Naive B cell (primary cell): ENCODE measurements around the gene DLGAP5. TPM values are rescaled to one million over a fixed set of nuclear protein-coding genes. Genes with fewer than 3 reads are reported as not detected.
A peak's percentile ranks its signal among the peaks of the same experiment; 100 is the strongest.

Experiments
- ATAC-seq, 2 donors: fragments of 150-1000 bp; cut with Tn5 transposase; 2 replicates each; pipeline ENCODE4 v1.10.0; 2021; ENCODE audit warnings: low read depth in 2 of 2, mild to moderate bottlenecking in 2 of 2, moderate library complexity in 2 of 2
- DNase-seq: peaks from one replicate; pipeline ENCODE4 v3.0.0; 2022
- H3K27ac Mint-ChIP-seq, 6 donors: one replicate each; pipeline ENCODE4 v1.8.0; 2020 to 2022; ENCODE audit warnings: mild to moderate bottlenecking in 6 of 6, mixed read lengths in 6 of 6, moderate library complexity in 5 of 6, inconsistent platforms in 2 of 6
- H3K27me3 Mint-ChIP-seq, 3 donors: one replicate each; pipeline ENCODE4 v1.8.0; 2021 to 2022; ENCODE audit warnings: mixed read lengths in 3 of 3, mild to moderate bottlenecking in 1 of 3
- H3K36me3 Mint-ChIP-seq, 2 donors: one replicate each; pipeline ENCODE4 v1.8.0; 2020 to 2022; ENCODE audit warnings: mixed read lengths in 2 of 2, inconsistent platforms in 1 of 2, mild to moderate bottlenecking in 1 of 2
- H3K4me1 Mint-ChIP-seq, 3 donors: one replicate each; pipeline ENCODE4 v1.8.0; 2020 to 2022; ENCODE audit warnings: mixed read lengths in 3 of 3, inconsistent platforms in 1 of 3, mild to moderate bottlenecking in 1 of 3, moderate library complexity in 1 of 3
- H3K4me3 Mint-ChIP-seq, 8 donors: one replicate each; pipeline ENCODE4 v1.8.0; 2020 to 2022; ENCODE audit warnings: mild to moderate bottlenecking in 8 of 8, mixed read lengths in 8 of 8, moderate library complexity in 8 of 8, inconsistent platforms in 2 of 8
- H3K9me3 Mint-ChIP-seq, 7 donors: one replicate each; pipeline ENCODE4 v1.8.0; 2020 to 2022; ENCODE audit warnings: mixed read lengths in 7 of 7, mild to moderate bottlenecking in 5 of 7, inconsistent platforms in 2 of 7, moderate library complexity in 1 of 7
- polyA plus RNA-seq, 6 donors: library from polyadenylated mRNA; unstranded; fragments of 300-500 nt; fragmentation: Illumina TruSeq; gene quantifications; one replicate each; pipeline ENCODE4 v1.2.3, GENCODE V29; 2021; ENCODE audit warnings: low read depth in 6 of 6

DLGAP5 gene
- polyA plus RNA-seq, 6 donors from 2014 or later, result 0.13 TPM; not detected in 5

DNA sequence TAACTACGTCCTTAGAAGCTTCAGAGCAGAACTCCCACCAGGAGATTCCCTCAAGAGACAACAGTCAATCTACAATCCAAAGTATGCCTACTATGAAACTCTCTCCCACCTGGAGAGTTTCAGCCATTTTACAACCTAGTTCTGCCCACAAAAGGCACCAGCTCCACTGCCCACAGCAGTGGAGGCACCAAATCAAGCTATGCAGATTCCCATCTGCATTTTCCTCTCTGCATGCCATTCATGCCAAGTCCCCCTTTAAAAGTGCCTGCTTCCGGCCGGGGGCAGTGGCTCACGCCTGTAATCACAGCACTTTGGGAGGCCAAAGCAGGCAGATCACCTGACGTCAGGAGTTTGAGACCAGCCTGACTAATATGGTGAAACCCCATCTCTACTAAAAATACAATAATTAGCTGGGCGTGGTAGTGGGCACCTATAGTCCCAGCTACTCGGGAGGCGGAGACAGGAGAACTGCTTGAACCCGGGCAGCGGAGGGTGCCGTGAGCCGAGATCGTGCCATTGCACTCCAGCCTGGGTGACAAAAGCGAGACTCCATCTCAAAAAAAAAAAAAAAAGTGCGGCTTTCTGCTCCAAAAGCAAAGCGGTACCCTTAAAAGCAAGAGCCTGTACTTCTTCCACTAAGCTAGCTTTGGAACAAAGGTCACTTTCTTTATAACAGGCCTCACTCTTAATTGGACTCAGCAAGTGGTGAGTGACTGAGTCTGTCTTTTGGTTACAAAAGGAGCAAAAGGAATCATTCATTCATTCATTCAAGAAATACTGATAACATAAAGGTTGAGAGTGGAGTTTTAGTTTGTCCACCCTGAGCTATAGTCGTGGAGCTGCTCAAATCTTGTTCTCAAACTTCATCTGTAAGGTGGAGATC is 10.1 kb upstream of the DLGAP5 start:
- Mint-ChIP-seq H3K27ac (peak overlapping the region in 1 of 6 donors; percentile 22), H3K9me3 (no peaks in the 10 kb centered on the region), H3K4me3 (no peak overlapping the region), H3K36me3 (no peaks in the 10 kb centered on the region), H3K4me1 (no peaks in the 10 kb centered on the region), H3K27me3 (no peaks in the 10 kb centered on the region)
- DNase-seq, result no peak
- ATAC-seq, result no peak

DNA sequence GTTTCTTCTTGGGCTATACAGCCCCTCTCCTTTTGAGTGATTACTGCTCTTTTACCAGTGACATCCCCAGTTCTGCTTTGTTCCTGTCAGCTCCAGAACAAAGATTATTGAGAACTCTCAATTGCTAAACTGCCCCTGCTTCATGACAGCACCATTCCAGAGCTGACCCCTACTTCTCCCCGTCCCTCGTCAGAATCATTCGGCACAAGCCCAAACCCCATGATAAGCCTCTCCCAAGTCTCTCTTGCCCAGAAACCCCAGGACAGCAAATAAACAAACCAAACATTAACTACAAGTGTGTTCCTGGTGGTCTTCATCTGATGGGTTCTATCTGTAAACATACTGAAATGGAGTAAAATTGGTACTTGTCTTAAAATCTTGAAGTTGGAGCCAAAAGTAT is 9.3 kb upstream of the DLGAP5 start:
- no peaks in the 10 kb centered on the region for H3K27me3 Mint-ChIP-seq
- no peak overlapping the region for H3K27ac Mint-ChIP-seq
- no peaks in the 10 kb centered on the region for H3K36me3 Mint-ChIP-seq
- no peaks in the 10 kb centered on the region for H3K4me1 Mint-ChIP-seq
- H3K4me3 Mint-ChIP-seq, result peak overlapping the region in 1 of 8 donors; percentile 61
- H3K9me3 Mint-ChIP-seq, result no peaks in the 10 kb centered on the region
- DNase-seq (no peak), ATAC-seq (no peak)

DNA sequence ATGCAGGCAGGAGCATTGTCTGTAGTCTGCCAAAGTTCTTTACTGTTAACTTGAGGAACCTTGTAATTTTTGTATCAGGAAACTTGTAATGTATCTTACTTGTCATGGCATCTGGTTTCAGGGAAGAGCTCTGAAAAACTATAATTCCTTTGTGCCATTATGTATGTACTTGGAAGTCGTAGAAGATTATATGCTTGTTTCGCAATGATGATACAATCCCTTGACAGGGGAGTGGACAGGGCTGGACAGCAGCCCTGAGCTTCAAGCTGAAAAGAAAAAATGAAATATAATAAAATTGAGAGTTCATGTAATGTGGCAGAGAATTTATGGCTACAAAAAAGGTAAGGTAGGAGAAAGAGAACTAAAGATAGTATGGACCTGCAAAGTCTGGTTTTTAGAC is 7.4 kb upstream of the DLGAP5 start:
- Mint-ChIP-seq H3K4me1 (no peaks in the 10 kb centered on the region), H3K4me3 (no peak overlapping the region), H3K36me3 (no peaks in the 10 kb centered on the region), H3K27me3 (no peaks in the 10 kb centered on the region), H3K9me3 (no peaks in the 10 kb centered on the region), H3K27ac (peak overlapping the region in 2 of 6 donors; percentile 10 to 70)
- ATAC-seq (no peak), DNase-seq (no peak)

DNA sequence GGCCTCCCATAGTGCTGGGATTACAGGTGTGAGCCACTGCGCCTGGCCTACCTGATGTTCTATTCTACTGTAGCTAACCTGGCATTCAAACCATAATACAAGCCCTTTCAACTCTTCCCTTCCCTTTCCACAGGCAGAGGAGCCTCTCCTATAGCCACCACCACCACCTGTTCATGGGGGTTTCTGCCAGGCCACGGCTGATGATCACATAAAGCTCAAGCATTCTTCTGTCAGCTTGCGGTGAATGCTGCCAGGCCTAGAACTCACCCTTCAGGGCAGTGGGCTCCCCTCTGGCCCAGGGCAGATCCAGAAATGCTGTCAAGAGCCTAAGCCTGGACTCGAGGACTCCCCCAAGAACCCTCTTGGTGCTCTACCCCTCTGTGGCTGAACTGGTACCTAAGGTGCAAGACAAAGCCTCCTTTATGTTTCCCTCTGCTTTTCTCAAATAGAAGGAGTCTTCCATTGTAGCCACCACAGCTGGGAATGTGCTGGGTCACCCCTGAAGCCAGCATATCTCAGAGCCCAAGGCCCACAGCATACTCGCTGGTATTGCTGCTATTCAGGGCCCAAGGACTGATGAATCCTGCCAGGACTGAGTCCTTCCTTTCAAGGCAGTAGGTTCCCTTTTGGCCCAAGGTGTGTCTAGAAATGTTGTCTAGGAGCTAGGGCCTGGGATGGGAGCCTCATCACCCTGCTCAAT is 3.4 kb upstream of the DLGAP5 start:
- H3K27me3 Mint-ChIP-seq, result no peaks in the 10 kb centered on the region
- peak overlapping the region in 1 of 8 donors; percentile 15 for H3K4me3 Mint-ChIP-seq
- peak overlapping the region in 1 of 6 donors; percentile 47 for H3K27ac Mint-ChIP-seq
- no peaks in the 10 kb centered on the region for H3K9me3 Mint-ChIP-seq
- H3K36me3 Mint-ChIP-seq, result no peaks in the 10 kb centered on the region
- ATAC-seq (no peak), DNase-seq (no peak)
- peaks cover 9 to 17% (median 14%) of the 10 kb centered on the region in 3 donors for H3K4me1 Mint-ChIP-seq

DNA sequence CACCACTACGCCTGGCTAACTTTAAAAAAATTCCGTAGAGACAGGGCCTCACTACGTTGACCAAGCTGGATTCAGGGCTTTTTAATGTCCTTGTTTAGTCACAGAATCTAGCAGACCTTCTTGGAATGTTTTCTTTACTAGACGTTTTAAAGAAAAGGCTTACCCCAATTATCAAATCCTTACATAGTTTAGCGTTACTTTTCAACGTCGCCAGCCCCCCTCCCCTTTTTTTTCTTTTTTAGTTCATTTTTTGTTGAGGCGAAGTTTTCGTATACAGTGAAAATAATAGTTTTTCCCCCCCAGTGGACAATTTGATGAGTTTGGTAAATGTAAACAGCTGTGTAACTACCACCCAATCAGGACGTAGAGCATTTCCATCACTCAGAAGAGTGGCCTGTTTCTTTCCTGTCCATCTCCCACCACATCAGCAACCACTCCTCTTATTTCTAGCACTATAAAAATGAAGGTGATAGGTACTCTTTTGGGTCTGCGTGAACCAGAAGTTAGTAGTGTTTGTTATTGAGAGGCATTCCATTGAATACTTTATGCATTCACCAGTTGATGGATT is 753 bp upstream of the DLGAP5 start:
- no peak for DNase-seq
- Mint-ChIP-seq H3K9me3 (no peaks in the 10 kb centered on the region), H3K4me1 (peaks cover 9 to 17% (median 14%) of the 10 kb centered on the region in 3 donors), H3K27ac (peak overlapping the region in 4 of 6 donors; percentile 0 to 88 (median 69)), H3K27me3 (no peaks in the 10 kb centered on the region), H3K36me3 (no peaks in the 10 kb centered on the region), H3K4me3 (peak overlapping the region; percentile 80 to 97 (median 90))
- ATAC-seq, result no peak

DNA sequence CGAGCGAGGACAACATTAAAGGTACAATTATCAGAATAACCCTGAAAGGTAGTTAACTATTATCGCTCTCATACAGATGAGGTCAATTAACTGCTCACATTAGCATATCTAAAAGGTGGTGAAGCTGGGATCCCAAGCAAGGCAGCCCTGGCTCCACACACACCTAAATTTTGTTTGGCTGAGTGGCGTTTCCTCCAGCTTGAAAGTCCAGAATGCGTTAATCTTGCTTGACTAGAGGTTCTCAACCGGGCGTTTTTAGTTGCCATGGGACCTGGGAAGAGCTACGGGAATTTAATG is 531 bp downstream of the DLGAP5 start:
- ATAC-seq (no peak), DNase-seq (no peak)
- H3K4me3 Mint-ChIP-seq, result peak overlapping the region; percentile 80 to 97 (median 90)
- H3K9me3 Mint-ChIP-seq, result no peaks in the 10 kb centered on the region
- peak overlapping the region in 1 of 6 donors; percentile 26 for H3K27ac Mint-ChIP-seq
- no peaks in the 10 kb centered on the region for H3K27me3 Mint-ChIP-seq
- H3K4me1 Mint-ChIP-seq, result peaks cover 9 to 17% (median 14%) of the 10 kb centered on the region in 3 donors
- no peaks in the 10 kb centered on the region for H3K36me3 Mint-ChIP-seq

DNA sequence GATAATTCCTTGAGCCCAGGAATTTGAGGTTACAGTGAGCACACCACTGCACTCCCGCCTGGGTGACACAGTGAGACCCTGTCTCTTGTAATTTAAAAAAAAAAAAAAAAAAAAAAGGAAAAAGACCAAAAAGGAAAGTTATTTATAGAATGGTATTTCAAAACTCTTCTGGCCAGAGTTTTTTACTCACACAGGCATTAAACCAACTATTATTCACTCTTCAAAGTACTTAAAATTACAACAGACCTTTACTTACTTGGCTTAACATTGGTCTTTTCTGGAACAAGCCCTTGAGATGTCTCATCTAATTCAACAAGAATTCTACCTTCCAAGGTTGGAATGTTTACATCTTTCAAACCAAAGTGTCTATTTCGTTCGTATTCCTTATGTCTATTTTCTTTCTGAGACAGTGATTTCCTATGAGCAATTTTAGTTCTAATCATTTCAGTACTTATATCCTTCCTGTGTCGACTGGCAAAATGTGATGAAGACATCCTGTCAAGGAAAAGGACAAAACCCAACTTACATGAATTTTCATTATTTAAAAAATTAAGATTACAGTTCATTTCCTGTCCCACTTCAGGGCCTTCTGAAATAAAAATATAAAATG is 2.6 kb downstream of the DLGAP5 start:
- ATAC-seq (no peak), DNase-seq (no peak)
- H3K9me3 Mint-ChIP-seq, result no peaks in the 10 kb centered on the region
- no peak overlapping the region for H3K27ac Mint-ChIP-seq
- H3K4me3 Mint-ChIP-seq, result no peak overlapping the region
- peaks cover 9 to 17% (median 14%) of the 10 kb centered on the region in 3 donors for H3K4me1 Mint-ChIP-seq
- H3K36me3 Mint-ChIP-seq, result no peaks in the 10 kb centered on the region
- H3K27me3 Mint-ChIP-seq, result no peaks in the 10 kb centered on the region

DNA sequence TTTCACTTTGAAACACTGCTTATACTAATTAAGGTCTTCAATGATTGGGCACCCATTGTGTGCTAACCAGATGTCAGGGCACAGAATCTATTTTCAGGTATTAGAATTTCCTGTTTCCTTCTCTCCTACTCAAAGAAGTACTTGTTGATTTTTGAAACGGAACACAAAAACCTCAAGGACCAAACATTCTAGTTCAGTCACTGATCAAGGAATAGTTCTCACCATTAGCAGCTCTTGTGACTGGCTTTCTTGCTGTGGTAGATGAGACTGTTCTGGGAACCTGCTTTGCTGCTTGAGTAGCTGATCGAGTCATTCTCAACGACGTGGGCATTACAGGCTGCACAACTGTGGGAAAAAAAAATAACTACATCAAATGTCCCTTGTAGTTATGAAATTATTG is 11.0 kb downstream of the DLGAP5 start:
- ATAC-seq, result no peak
- Mint-ChIP-seq H3K36me3 (no peaks in the 10 kb centered on the region), H3K27me3 (no peaks in the 10 kb centered on the region), H3K27ac (peak overlapping the region in 1 of 6 donors; percentile 34), H3K4me1 (peaks cover 5 to 10% (median 7%) of the 10 kb centered on the region in 3 donors), H3K4me3 (peak overlapping the region in 3 of 8 donors; percentile 5 to 30 (median 25)), H3K9me3 (no peaks in the 10 kb centered on the region)
- no peak for DNase-seq

DNA sequence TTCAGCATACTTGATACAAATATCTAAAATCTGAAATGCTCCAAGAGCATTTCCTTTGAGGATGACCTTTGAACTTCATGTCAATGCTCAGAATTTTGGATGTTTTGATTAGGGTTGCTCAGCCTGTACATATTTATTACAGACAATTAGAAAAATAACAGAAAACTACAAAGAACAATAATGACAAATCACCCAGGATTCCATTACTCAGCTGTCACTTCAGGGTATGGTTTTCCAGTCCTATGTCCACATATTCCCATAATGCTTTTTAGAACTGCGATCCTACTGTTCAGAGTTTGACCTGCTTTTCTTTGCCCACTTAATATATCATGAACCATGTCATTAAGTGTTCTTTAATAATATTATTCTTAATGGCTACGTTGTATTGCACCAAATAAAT is 11.4 kb downstream of the DLGAP5 start:
- no peaks in the 10 kb centered on the region for H3K36me3 Mint-ChIP-seq
- no peak for ATAC-seq
- no peak overlapping the region for H3K27ac Mint-ChIP-seq
- H3K4me1 Mint-ChIP-seq, result peaks cover 5 to 10% (median 7%) of the 10 kb centered on the region in 3 donors
- no peak for DNase-seq
- peak overlapping the region in 1 of 8 donors; percentile 5 for H3K4me3 Mint-ChIP-seq
- no peaks in the 10 kb centered on the region for H3K9me3 Mint-ChIP-seq
- H3K27me3 Mint-ChIP-seq, result no peaks in the 10 kb centered on the region

DNA sequence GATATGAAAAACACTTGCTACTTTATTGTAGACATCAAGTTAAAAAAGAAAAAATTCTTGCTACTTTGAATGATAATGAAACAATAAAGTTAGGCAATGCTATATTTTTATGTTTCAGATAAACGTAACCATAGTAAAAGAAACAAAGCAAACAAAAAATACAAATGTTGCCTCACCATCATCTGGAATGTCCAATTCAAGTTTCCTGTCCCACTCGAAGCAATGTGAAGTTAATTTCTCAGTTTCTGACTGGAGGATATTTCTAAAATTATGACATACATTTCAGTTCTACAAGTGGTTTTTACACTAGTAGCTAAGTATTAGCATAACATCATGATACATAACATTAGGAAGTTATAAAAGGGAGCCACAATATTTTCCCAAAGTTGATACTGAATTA is 20.9 kb downstream of the DLGAP5 start:
- H3K36me3 Mint-ChIP-seq, result no peaks in the 10 kb centered on the region
- H3K27ac Mint-ChIP-seq, result no peak overlapping the region
- H3K4me1 Mint-ChIP-seq, result no peaks in the 10 kb centered on the region
- H3K4me3 Mint-ChIP-seq, result no peak overlapping the region
- no peaks in the 10 kb centered on the region for H3K27me3 Mint-ChIP-seq
- H3K9me3 Mint-ChIP-seq, result no peaks in the 10 kb centered on the region
- ATAC-seq, result no peak
- no peak for DNase-seq

DNA sequence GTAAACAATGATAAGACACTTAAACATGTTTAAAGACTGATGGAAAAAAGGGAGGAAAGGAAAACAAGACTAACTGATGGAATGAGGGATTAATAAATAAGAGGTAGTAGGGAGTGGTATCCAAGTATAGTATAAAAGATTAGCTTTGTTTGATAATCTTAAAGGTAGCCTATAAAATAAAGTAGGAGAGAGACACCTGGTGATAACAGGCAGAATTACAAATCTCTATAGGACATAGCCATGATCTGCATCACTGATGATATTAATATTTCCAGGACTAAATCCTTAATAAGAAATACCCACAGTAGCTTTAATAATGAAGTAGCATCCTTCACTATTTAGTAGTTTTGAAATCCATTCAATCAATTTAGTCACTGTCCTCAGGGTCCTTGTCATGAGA is 30.4 kb downstream of the DLGAP5 start:
- Mint-ChIP-seq H3K36me3 (no peaks in the 10 kb centered on the region), H3K9me3 (no peaks in the 10 kb centered on the region), H3K27ac (peak overlapping the region in 1 of 6 donors; percentile 40), H3K4me3 (no peak overlapping the region), H3K27me3 (no peaks in the 10 kb centered on the region), H3K4me1 (no peaks in the 10 kb centered on the region)
- peak; percentile 25 for DNase-seq
- peak in 1 of 2 donors; percentile 63 for ATAC-seq

DNA sequence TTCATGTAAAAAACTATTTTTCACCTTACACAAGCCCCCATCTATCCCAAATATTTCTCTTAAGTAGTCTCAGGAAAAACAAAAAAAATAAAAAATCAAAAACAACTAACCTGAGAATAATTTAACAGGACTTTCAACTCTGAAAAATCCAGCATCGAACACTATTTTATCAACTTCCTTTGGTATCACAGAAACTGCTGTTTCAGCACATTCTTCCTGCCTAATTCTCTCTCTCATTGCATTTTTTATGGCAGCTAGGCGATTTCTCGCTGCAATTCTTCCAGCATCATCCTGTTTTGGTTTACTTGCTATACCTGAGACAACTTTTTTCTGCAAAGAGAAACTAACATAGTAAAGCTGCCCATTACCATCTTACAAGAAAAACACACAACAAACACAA is 33.0 kb downstream of the DLGAP5 start:
- ATAC-seq, result no peak
- Mint-ChIP-seq H3K4me1 (no peaks in the 10 kb centered on the region), H3K27ac (peak overlapping the region in 1 of 6 donors; percentile 49), H3K27me3 (no peaks in the 10 kb centered on the region), H3K36me3 (no peaks in the 10 kb centered on the region), H3K9me3 (no peaks in the 10 kb centered on the region), H3K4me3 (no peak overlapping the region)
- no peak for DNase-seq

DNA sequence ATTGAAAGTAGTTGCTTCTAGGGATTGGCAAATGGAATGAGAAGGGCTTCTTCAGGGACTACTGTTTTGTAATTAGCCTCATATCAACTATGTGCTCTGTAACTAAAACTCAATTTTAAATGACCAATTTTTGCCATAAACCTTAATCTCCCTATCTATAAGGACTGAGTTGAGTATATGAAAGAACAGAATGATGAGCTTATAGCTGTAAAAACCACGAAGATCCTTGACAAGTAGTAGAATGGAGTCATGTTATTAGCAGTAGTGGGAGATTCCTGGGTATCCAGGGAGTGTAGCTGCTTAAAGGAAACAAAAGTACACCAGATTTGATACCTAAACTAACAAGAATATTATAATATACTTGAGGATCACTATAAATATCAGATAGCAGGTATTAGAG is 34.3 kb downstream of the DLGAP5 start:
- Mint-ChIP-seq H3K27ac (peak overlapping the region in 1 of 6 donors; percentile 0), H3K36me3 (no peaks in the 10 kb centered on the region), H3K4me3 (no peak overlapping the region), H3K9me3 (no peaks in the 10 kb centered on the region), H3K4me1 (no peaks in the 10 kb centered on the region), H3K27me3 (no peaks in the 10 kb centered on the region)
- no peak for DNase-seq
- ATAC-seq, result no peak
